SK-N-SH treated with all-trans-retinoic acid at 6 μM for 48 hours (cell line): ENCODE results near the gene SOX13.

Experiments
- ARNTL ChIP-seq: fragments of 450-650 bp; formaldehyde crosslinking; IDR thresholded peaks from 2 replicates; pipeline ENCODE4 v1.5.0; 2020; ENCODE audit warnings: low read depth, mild to moderate bottlenecking, moderate library complexity, borderline replicate concordance
- CSDC2 ChIP-seq: fragments of 250-450 bp; sonication (Bioruptor Pico); IDR thresholded peaks from 2 replicates; pipeline ENCODE4 v1.5.0; 2020; ENCODE audit warnings: mild to moderate bottlenecking, moderate library complexity
- CSRNP3 ChIP-seq: fragments of 250-450 bp; sonication (Bioruptor Pico); IDR thresholded peaks from 2 replicates; pipeline ENCODE4 v1.5.1; 2021; ENCODE audit warnings: mild to moderate bottlenecking, moderate library complexity
- ESRRG ChIP-seq: fragments of 250-450 bp; sonication (Bioruptor Pico); IDR thresholded peaks from 2 replicates; pipeline ENCODE4 v1.6.1; 2021; ENCODE audit warnings: mild to moderate bottlenecking
- GLIS3 ChIP-seq: fragments of 250-450 bp; sonication (Bioruptor Pico); IDR thresholded peaks from 2 replicates; pipeline ENCODE4 v1.5.0; 2020; ENCODE audit warnings: mild to moderate bottlenecking, moderate library complexity
- PPARA ChIP-seq: fragments of 250-450 bp; sonication (Bioruptor Pico); IDR thresholded peaks from 2 replicates; pipeline ENCODE4 v1.5.0; 2020; ENCODE audit warnings: mild to moderate bottlenecking, borderline replicate concordance
- TOX ChIP-seq: fragments of 250-450 bp; sonication (Bioruptor Pico); IDR thresholded peaks from 2 replicates; pipeline ENCODE4 v1.8.0; 2021; ENCODE audit warnings: mild to moderate bottlenecking, moderate library complexity, borderline replicate concordance
- ZNF8 ChIP-seq: fragments of 450-650 bp; formaldehyde crosslinking; IDR thresholded peaks from 2 replicates; pipeline ENCODE4 v1.5.0; 2020; ENCODE audit warnings: mild to moderate bottlenecking, moderate library complexity
- TF ChIP-seq, protein P1 (sequence below): fragments of 250-450 bp; sonication (Bioruptor Pico); IDR thresholded peaks from 2 replicates; pipeline ENCODE4 v1.5.1; 2020; ENCODE audit warnings: low read depth, mild to moderate bottlenecking, moderate library complexity

DNA sequence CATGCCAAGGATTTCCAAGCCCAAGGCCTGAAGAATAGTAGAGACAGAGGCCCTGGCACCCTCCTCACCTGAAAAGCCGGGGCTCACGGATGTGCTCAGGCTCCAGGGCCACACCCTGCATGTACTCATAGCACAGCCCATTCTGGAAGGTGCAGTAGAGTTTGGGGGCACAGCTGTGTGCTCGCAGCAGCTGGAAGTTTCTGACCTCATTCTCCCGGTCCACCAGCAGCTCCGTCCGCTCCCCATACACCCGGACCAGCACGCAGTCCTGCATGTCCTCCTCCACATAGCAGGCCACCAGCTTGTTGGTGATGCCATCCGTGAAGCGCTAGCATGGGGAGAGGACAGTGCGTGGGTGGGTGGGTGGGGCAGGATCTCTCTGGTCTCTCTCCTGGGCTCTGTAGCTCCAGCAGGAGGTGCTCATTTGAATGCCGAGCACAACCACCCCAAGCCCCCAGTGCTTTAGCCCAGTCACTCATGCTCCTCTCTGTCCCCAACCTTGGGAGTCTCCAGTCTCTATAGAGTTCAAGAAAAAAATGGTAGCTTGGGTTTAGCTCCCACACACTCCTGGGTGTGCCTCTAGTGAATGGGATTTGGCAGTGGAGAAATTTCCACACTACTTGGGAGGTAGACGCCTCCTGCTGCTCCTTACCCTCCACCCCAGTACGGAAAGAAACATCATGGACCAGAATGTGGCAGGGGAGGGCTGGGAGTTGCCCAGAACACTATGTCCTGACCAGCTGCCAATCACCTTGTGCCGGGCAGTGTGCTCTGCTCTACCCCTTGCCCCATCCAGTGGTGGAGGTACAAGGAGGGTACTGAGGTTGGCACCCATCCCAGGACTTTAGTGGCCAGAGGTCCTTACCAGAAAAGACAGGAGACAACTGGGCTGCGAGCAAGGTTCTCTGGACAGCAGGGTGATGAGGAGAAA lies 77.0 kb downstream of the SOX13 start:
- TF ChIP-seq ARNTL (CRISPR knock-in tag) (no peak), GLIS3 (CRISPR knock-in tag) (no peak), ESRRG (CRISPR knock-in tag) (no peak), TOX (CRISPR knock-in tag) (no peak), ZNF8 (CRISPR knock-in tag) (no peak), CSRNP3 (CRISPR knock-in tag) (no peak), PPARA (CRISPR knock-in tag) (no peak), CSDC2 (no peak)
- TF ChIP-seq, protein P1, sequence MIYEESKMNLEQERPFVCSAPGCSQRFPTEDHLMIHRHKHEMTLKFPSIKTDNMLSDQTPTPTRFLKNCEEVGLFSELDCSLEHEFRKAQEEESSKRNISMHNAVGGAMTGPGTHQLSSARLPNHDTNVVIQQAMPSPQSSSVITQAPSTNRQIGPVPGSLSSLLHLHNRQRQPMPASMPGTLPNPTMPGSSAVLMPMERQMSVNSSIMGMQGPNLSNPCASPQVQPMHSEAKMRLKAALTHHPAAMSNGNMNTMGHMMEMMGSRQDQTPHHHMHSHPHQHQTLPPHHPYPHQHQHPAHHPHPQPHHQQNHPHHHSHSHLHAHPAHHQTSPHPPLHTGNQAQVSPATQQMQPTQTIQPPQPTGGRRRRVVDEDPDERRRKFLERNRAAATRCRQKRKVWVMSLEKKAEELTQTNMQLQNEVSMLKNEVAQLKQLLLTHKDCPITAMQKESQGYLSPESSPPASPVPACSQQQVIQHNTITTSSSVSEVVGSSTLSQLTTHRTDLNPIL, result no peak
